SU-DHL-6 (cell line): ENCODE results near the gene KAZN.

ENCODE experiments used
- H2AFZ ChIP-seq: fragments of 200-600 bp; sonication (generic); 2 replicates; pipeline ENCODE4 v1.6.1; 2014; ENCODE audit warnings: low read depth, mild to moderate bottlenecking, moderate library complexity, mixed read lengths, antibody characterized with exemption, low read length; ENCODE audit not compliant: severe bottlenecking
- H3F3A ChIP-seq: fragments of 200-600 bp; shearing (Covaris generic); 2 replicates; pipeline ENCODE4 v1.6.0; 2016; ENCODE audit warnings: antibody characterized with exemption, mild to moderate bottlenecking; ENCODE audit not compliant: insufficient read depth
- H3K27ac ChIP-seq: fragments of 200-600 bp; sonication (generic); 2 replicates; pipeline ENCODE4 v1.5.1; 2016; ENCODE audit warnings: low read depth, mild to moderate bottlenecking, low read length, moderate library complexity, mixed read lengths
- H3K27me3 ChIP-seq: fragments of 200-600 bp; sonication (generic), shearing (Covaris generic); 2 replicates; pipeline ENCODE4 v1.6.0; 2014; ENCODE audit warnings: mild to moderate bottlenecking, low read length
- H3K36me3 ChIP-seq: fragments of 200-600 bp; sonication (generic); 2 replicates; pipeline ENCODE4 v1.6.1; 2014; ENCODE audit warnings: mild to moderate bottlenecking, low read length, mixed read lengths
- H3K4me2 ChIP-seq: fragments of 300-600, 200-600 bp; shearing (Covaris generic), sonication (generic); 2 replicates; pipeline ENCODE4 v1.6.0; 2014; ENCODE audit warnings: low read length, low read depth, mild to moderate bottlenecking; ENCODE audit not compliant: poor library complexity, severe bottlenecking
- H3K4me3 ChIP-seq: fragments of 200-600 bp; sonication (generic); 2 replicates; pipeline ENCODE4 v1.5.1; 2014; ENCODE audit warnings: antibody characterized with exemption, low read length, mild to moderate bottlenecking, mixed read lengths; ENCODE audit not compliant: insufficient read depth, poor library complexity, severe bottlenecking
- H3K79me2 ChIP-seq: fragments of 200-600 bp; sonication (generic); 2 replicates; pipeline ENCODE4 v1.6.1; 2014; ENCODE audit warnings: mild to moderate bottlenecking, low read length, moderate library complexity; ENCODE audit not compliant: insufficient read depth
- H3K9ac ChIP-seq: fragments of 200-600 bp; sonication (generic); 2 replicates; pipeline ENCODE4 v1.7.0; 2014; ENCODE audit warnings: mild to moderate bottlenecking, low read length
- H3K9me2 ChIP-seq: fragments of 200-600 bp; sonication (generic); replicated peaks from 2 replicates; pipeline ENCODE4 v1.6.1; 2014; ENCODE audit warnings: low read length; ENCODE audit not compliant: insufficient read depth
- H3K9me3 ChIP-seq: fragments of 200-600 bp; sonication (generic); 2 replicates; pipeline ENCODE4 v1.6.1; 2014; ENCODE audit warnings: low read length, mixed read lengths; ENCODE audit not compliant: insufficient read depth
- H4K20me1 ChIP-seq: fragments of 200-600 bp; sonication (generic); 2 replicates; pipeline ENCODE4 v1.6.1; 2014; ENCODE audit warnings: low read depth, mild to moderate bottlenecking, antibody characterized with exemption, low read length, moderate library complexity, mixed read lengths
- CTCF ChIP-seq: fragments of 200-600 bp; sonication (generic); IDR thresholded peaks from one replicate; pipeline ENCODE4 v1.5.1; 2017; ENCODE audit warnings: antibody characterized with exemption, mild to moderate bottlenecking, low read length, moderate library complexity; ENCODE audit not compliant: insufficient read depth, poor library complexity, severe bottlenecking
- EZH2phosphoT487 ChIP-seq: fragments of 200-600 bp; sonication (generic), shearing (Covaris generic); conservative IDR thresholded peaks from 2 replicates; pipeline ENCODE4 v1.6.1; 2018; ENCODE audit warnings: mild to moderate bottlenecking, antibody characterized with exemption, low read length, moderate library complexity, mixed read lengths

Gene KAZN

GRCh38 chr1:14763977-14764376 is 165.5 kb downstream of the KAZN start:
- H2AFZ ChIP-seq = no peak overlapping the region
- H4K20me1 ChIP-seq = no peaks in the 10 kb centered on the region
- no peak overlapping the region for H3K4me3 ChIP-seq

GRCh38 chr1:14765773-14766172 is 167.3 kb downstream of the KAZN start:
- H3F3A ChIP-seq = no peaks in the 10 kb centered on the region
- H3K27ac ChIP-seq = no peak overlapping the region
- no peaks in the 10 kb centered on the region for H4K20me1 ChIP-seq
- no peaks in the 10 kb centered on the region for H3K9me2 ChIP-seq
- TF ChIP-seq EZH2phosphoT487 (no peak), CTCF (no peak)
- H3K4me2 ChIP-seq = no peak overlapping the region
- no peak overlapping the region for H2AFZ ChIP-seq
- H3K9me3 ChIP-seq = no peaks in the 10 kb centered on the region
- H3K36me3 ChIP-seq = no peaks in the 10 kb centered on the region
- H3K79me2 ChIP-seq = no peaks in the 10 kb centered on the region
- no peak overlapping the region for H3K4me3 ChIP-seq
- H3K27me3 ChIP-seq = no peaks in the 10 kb centered on the region
- no peak overlapping the region for H3K9ac ChIP-seq

More at GRCh38 chr1:14763977-14764376, 165.5 kb downstream of the KAZN start:
- no peak overlapping the region for H3K27ac ChIP-seq
- no peaks in the 10 kb centered on the region for H3K36me3 ChIP-seq
- no peaks in the 10 kb centered on the region for H3K9me2 ChIP-seq
- no peaks in the 10 kb centered on the region for H3F3A ChIP-seq
- no peak overlapping the region for H3K4me2 ChIP-seq
- H3K27me3 ChIP-seq = no peaks in the 10 kb centered on the region
- H3K9ac ChIP-seq = no peak overlapping the region
- no peaks in the 10 kb centered on the region for H3K79me2 ChIP-seq
- TF ChIP-seq CTCF (no peak), EZH2phosphoT487 (no peak)
- H3K9me3 ChIP-seq = no peaks in the 10 kb centered on the region

- H3K9me3 ChIP-seq = no peaks in the 10 kb centered on the region
- H3K27ac ChIP-seq = no peak overlapping the region
- H3K9me2 ChIP-seq = no peaks in the 10 kb centered on the region
- TF ChIP-seq CTCF (no peak), EZH2phosphoT487 (no peak)
- no peak overlapping the region for H3K4me2 ChIP-seq
- H3K27me3 ChIP-seq = no peaks in the 10 kb centered on the region
- H3K4me3 ChIP-seq = no peak overlapping the region
- no peaks in the 10 kb centered on the region for H3F3A ChIP-seq
- no peaks in the 10 kb centered on the region for H3K36me3 ChIP-seq
- H2AFZ ChIP-seq = no peak overlapping the region
- H3K79me2 ChIP-seq = no peaks in the 10 kb centered on the region
- no peaks in the 10 kb centered on the region for H4K20me1 ChIP-seq
- no peak overlapping the region for H3K9ac ChIP-seq
These were observed 168.6 kb downstream of the KAZN start for GRCh38 chr1:14767075-14767474.
